ENCODE data around the gene FGF8.

GRCh38 chr10:101732096-101732495, 43.8 kb downstream of the FGF8 start:
- TF ChIP-seq CTCF (IDR thresholded peaks at IDR 0.05) (no peak), ZFX (IDR thresholded peaks at IDR 0.05; ENCODE audit: borderline replicate concordance) (no peak)
